Measurements from ENCODE around the gene BABAM2.

DNA sequence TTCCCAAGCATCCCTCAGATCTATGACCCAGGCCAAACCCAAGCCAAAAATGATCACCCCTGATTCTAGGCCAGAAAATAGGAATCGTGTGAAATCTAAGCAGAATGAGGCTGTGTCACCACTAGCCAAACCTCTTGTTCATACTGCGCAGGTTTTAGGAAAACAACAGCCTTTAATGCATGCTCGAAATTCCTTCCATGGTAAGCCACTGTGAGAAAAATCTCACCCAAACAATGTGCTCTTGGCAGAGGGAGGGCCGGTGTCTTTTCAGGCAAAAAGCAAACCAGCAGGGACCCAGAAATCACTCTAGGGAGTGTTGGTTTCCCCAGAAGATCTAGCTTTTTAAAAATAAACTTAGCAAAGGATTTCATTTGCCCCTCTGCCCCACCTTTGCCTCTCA lies 430.9 kb downstream of the BABAM2 start:
- TF ChIP-seq, protein P1, sequence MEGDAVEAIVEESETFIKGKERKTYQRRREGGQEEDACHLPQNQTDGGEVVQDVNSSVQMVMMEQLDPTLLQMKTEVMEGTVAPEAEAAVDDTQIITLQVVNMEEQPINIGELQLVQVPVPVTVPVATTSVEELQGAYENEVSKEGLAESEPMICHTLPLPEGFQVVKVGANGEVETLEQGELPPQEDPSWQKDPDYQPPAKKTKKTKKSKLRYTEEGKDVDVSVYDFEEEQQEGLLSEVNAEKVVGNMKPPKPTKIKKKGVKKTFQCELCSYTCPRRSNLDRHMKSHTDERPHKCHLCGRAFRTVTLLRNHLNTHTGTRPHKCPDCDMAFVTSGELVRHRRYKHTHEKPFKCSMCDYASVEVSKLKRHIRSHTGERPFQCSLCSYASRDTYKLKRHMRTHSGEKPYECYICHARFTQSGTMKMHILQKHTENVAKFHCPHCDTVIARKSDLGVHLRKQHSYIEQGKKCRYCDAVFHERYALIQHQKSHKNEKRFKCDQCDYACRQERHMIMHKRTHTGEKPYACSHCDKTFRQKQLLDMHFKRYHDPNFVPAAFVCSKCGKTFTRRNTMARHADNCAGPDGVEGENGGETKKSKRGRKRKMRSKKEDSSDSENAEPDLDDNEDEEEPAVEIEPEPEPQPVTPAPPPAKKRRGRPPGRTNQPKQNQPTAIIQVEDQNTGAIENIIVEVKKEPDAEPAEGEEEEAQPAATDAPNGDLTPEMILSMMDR (IDR thresholded peaks at IDR 0.05; ENCODE audit: low read depth, low read length): no peak
- TF ChIP-seq, protein P2, sequence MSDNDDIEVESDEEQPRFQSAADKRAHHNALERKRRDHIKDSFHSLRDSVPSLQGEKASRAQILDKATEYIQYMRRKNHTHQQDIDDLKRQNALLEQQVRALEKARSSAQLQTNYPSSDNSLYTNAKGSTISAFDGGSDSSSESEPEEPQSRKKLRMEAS (IDR thresholded peaks at IDR 0.05; ENCODE audit: low read depth, low read length): no peak
